Endothelial cell of hepatic sinusoid (primary cell): Measurements from ENCODE around the gene TMEM143.

Experiments used
- in situ Hi-C: cut with HindIII; loops from 2 replicates; pipeline ENCODE4 v1.10.0; 2017; ENCODE audit warnings: low sequenced_read_pairs

The TMEM143 gene

GRCh38 chr19:48361912-48362311, 1.8 kb downstream of the TMEM143 start:
- in situ Hi-C loops = loop anchor here (5.0 kb wide), 1 partner anchor 40 kb away; no protein-coding TSS in a partner anchor

GRCh38 chr19:48359123-48359522, 4.6 kb downstream of the TMEM143 start:
- in situ Hi-C loops = no loop called here

GRCh38 chr19:48355365-48355954, 8.3 kb downstream of the TMEM143 start:
- in situ Hi-C loops = no loop called here

- in situ Hi-C loops = no loop called here
Measured at GRCh38 chr19:48354332-48354992, 9.3 kb downstream of the TMEM143 start.

GRCh38 chr19:48353677-48354076, 10.1 kb downstream of the TMEM143 start:
- in situ Hi-C loops = no loop called here

DNA sequence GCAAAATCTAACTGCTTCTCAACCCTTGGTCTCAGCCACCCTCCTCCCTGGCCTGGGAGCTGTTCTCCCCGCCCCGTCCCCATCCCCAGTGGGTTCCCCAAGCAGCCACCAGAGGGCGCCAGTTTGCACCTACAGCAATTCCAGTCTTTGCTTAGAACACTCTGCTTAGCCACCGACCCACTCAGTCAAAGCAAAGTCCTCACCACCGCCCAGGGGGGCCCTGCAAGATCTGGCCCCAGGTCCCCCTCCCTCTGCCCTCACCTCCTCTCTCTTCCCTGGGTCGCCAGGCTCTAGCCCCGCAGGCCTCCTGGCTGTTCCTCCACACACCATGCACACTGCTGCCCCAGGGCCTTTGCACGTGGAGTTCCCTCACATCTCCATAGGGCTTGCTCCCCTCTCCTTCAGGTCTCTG, 12.4 kb downstream of the TMEM143 start:
- in situ Hi-C loops = no loop called here

- in situ Hi-C loops = no loop called here
Measured at GRCh38 chr19:48350856-48351255, 12.9 kb downstream of the TMEM143 start.

DNA sequence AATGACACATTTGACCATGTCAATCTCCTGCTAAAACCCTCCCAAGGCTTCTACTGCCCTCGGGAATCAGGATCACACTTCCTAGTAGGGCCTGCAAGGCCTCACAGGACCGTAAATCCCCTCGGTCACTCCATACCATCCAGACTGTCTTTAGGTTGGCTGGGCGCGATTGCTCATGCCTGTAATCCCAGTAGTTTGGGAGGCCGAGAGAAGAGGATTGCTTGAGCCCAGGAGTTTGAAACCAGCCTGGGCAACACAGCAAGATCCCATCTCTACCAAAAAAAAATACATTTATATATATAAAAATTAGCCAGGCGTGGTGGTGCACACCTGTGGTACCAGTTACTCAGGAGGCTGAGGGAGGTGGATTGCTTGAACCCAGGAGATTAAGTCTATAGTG, 15.0 kb downstream of the TMEM143 start:
- in situ Hi-C loops = no loop called here

GRCh38 chr19:48348045-48348444, 15.7 kb downstream of the TMEM143 start:
- in situ Hi-C loops = no loop called here

DNA sequence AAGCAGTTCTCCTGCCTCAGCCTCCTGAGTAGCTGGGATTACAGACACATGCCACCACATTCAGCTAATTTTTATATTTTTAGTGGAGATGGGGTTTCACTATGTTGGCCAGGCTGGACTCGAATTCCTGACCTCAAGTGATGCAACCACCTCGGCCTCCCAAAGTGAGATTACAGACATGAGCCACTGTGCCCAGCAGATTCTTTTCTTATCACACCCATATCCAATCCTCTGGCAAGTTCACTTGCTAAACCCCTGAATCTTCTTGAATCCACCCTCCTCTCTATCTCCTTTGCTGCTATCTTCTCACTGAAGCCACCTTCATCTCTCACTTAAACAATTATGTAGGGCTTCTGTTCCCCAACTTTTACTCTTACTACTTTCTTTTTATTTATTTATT, 17.5 kb downstream of the TMEM143 start:
- in situ Hi-C loops = no loop called here

DNA sequence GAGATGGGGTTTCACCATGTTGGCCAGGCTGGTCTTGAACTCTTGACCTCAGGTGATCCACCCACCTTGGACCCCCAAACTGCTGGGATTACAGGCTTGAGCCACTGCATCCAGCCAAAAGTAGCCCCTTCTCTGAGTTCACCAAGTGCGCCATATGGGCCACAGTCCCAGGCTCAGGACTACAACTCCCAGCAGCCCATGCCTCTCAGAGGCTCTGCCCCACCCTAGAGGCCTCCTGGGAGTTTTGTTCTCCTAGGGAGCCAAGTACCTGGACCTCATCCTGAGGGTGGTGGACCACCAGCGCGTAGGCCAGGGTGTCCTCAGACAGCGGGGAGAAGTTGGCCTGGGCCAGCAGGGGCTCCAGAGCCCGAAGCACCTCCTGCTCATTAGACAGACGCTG, 18.8 kb downstream of the TMEM143 start:
- in situ Hi-C loops = no loop called here

GRCh38 chr19:48342841-48343540, 20.7 kb downstream of the TMEM143 start:
- in situ Hi-C loops = no loop called here

DNA sequence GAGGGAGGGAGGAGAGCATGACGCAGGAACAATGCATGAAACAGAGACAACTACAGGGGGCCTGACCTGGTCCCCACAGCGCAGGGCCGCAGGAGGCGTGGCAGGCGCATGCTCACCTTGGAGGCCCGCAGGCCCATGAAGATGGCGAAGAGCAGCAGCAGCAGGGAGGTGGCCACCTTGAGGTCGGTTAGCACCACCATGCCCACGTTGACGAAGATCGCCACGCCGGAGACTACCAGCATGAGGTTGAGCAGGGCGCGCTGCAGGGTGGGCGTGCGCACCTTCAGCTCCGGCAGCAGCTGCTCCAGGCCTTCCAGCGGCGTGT, 21.4 kb downstream of the TMEM143 start:
- in situ Hi-C loops = no loop called here

GRCh38 chr19:48341515-48342413, 22.0 kb downstream of the TMEM143 start:
- in situ Hi-C loops = no loop called here

- in situ Hi-C loops = no loop called here
Measured at GRCh38 chr19:48340995-48341394, 22.7 kb downstream of the TMEM143 start.

GRCh38 chr19:48338802-48339503, 24.8 kb downstream of the TMEM143 start:
- in situ Hi-C loops = no loop called here

DNA sequence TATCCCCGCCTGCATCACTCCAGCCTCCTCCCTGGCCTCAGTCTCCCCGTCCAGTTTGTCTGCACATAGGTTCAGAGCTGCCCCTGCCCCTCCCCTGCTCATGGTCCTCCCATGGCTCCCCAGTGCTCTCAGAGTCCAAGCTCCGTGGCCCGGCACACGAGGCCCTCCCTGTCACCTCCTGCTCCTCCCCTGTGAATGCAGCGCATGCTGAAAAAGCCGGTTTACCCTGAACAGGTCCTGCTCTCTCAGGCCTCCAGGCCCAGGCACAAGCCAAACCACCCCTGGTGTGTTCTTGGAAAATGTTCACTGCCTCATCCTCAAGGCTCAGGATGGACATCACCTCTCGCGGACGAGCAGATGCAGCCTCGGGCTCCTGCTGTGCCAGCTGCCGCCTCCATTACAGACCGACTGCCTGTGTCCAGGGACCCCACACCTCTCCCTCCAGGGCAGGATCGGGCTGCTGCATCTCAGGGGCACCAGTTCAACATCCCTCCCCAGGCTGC, 25.4 kb downstream of the TMEM143 start:
- in situ Hi-C loops = no loop called here

DNA sequence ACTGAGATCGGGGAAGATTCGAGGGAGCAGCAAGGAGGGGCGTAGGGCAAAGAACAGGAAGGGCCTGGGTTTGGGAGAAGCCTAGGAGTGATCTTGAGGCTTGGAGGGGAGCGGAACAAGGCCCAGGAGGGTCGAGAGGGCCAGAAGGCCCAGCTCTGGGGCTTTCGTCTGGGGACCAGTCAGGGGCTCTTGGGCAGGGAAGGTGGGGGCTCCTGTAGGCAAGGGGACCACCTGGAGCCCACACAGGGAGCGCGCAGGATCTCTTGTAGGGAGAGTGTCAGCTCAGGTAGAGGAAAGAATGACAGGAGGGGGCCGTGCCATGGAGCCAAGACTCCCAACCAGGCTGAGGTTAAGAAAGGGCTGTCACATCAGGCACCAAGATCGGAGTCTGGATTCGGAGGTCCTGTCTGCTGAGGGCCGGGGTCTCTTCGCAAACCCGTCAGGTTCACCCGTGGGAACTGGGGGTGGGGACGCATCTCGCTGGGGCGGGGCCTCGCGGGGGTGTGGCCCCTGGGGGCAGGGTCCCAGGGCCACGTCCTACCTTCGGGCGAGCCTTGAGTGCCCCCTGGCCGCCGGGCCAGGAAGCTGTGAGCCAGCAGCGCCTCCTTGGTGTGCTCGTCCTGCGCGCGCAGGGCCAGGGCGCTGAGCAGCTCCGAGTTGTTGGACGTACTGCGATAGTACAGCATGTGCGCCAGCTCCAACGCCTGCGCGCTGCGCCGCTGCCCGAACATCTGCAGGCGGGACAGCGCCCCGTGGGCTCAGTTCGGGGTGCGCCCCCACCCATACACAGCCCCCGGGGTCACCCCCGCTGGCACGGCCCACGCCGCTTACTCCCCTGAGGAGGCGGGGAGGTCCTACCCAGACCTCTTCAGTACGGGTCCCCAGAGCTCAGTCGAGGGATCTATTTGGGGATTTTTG, 30.0 kb downstream of the TMEM143 start:
- in situ Hi-C loops = loop anchor here (5.0 kb wide), 2 partner anchors 34 to 76 kb away; partner anchors contain the start of gene CARD8
